AG09309 (cell line): ENCODE results near the gene KIF6.

Experiments used
- DNase-seq: peaks from one replicate; pipeline ENCODE4 v3.0.0-alpha.2; 2010; ENCODE audit warnings: low read depth
- H3K4me3 ChIP-seq: 2 replicates; pipeline ENCODE4 v1.5.1; 2011; ENCODE audit warnings: mild to moderate bottlenecking, low read depth, low read length, moderate library complexity; ENCODE audit not compliant: control insufficient read depth
- TF ChIP-seq, protein P1 (sequence below): IDR thresholded peaks from 2 replicates; pipeline ENCODE4 v1.5.1; 2011; ENCODE audit warnings: mild to moderate bottlenecking, low read depth, low read length, inconsistent platforms; ENCODE audit not compliant: insufficient read depth, control insufficient read depth; ENCODE audit errors: missing control alignments

Gene KIF6

DNA sequence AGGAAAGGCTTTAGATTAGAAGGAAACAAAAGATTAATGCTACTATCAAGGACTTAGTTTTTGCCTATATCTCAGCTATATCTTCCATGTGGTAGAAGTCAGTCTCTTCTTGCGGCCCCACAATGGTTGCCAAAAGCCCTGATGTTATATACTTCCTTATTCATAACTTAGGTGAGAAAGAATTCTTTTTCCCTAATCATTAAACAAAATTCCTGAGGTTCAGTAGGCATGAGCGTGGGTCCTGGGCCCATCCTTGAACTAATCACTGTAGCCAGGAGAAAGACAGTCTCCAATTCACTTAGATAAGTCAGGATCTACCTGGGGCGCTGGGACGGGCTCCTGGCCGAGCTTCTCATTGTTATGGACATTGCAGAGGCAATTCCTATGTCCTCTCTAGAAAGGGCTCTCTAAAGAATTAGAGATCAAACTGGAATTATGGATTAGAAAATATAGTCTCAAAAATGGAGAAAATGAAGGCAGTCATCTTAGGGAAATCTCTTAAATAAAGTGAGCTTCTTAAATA, 134.3 kb downstream of the KIF6 start:
- no peak overlapping the region for H3K4me3 ChIP-seq
- TF ChIP-seq, protein P1, sequence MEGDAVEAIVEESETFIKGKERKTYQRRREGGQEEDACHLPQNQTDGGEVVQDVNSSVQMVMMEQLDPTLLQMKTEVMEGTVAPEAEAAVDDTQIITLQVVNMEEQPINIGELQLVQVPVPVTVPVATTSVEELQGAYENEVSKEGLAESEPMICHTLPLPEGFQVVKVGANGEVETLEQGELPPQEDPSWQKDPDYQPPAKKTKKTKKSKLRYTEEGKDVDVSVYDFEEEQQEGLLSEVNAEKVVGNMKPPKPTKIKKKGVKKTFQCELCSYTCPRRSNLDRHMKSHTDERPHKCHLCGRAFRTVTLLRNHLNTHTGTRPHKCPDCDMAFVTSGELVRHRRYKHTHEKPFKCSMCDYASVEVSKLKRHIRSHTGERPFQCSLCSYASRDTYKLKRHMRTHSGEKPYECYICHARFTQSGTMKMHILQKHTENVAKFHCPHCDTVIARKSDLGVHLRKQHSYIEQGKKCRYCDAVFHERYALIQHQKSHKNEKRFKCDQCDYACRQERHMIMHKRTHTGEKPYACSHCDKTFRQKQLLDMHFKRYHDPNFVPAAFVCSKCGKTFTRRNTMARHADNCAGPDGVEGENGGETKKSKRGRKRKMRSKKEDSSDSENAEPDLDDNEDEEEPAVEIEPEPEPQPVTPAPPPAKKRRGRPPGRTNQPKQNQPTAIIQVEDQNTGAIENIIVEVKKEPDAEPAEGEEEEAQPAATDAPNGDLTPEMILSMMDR = no peak
- no peak for DNase-seq

DNA sequence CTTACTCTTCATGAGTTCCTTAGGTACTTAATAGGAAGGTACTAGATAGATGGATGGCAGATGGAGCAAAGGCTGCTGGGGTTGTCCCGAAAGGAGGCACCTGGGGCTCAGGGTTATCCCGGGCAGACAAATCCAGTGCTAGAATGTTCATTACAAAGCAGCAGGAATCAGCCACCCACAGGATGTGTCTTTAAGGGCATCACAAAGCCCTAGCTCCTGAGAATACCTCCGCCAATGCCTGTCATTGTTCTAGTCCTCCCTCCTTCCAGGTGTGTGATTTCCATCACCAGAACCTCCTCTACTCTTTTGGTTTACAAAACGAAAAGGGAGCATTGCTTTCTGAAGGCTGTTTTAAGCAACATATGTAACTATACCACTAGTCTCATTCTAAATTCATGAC, 138.1 kb downstream of the KIF6 start:
- no peak overlapping the region for H3K4me3 ChIP-seq
- no peak for DNase-seq
- TF ChIP-seq, protein P1 = no peak

DNA sequence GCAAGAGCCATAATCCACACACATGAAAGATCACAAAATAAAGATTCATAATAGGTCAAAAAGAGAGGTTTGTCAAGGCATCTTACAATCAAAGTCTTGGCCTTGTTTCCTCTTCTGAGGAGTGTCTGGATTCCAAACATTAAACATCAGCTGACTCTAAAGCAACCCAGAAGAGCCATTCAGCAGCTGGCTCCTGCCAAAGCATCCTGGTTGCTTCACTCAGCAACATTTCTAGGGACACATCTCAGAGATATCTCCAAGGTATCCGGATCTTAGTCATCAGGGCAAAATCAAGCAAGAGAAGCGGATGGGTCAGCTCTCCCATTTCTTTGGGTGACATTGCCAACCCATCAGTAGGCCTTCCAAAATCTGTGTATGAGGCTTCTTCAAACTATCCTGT, 139.6 kb downstream of the KIF6 start:
- no peak overlapping the region for H3K4me3 ChIP-seq
- DNase-seq = no peak
- TF ChIP-seq, protein P1 = no peak

DNA sequence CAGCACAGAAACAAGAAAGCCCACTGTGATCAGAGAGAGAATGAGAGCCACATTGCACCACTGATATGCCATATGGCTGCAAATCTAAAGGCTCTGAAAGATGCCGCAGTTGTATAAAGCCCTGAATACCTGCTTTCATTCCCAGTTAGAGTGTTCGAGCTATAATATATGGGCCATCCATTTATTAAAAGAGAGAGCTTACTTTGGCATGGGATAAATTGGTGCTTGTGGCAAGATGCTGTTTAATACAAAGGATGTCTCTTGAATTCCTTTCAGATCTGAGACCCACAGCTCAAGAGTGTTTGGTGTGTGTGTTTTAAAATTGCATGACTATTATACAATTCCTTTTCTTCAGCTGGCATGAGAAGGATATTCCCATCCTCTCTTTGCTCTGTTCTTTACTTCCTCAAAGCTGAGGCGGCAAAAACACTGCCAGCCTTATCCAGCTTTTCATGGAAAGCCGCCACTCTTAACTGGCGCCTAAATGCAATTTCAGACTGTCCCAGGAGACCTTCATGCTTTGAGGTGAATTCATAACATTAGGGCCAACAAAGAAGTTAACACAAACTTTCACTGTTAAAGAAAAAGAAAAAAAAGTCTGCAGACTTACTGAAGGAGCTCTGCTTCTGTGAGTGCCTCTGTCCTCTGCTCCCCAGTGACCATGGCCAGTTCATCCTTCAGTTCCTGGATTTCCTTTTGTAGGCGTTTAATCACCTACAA, 147.6 kb downstream of the KIF6 start:
- TF ChIP-seq, protein P1 = no peak
- no peak overlapping the region for H3K4me3 ChIP-seq
- DNase-seq = no peak

DNA sequence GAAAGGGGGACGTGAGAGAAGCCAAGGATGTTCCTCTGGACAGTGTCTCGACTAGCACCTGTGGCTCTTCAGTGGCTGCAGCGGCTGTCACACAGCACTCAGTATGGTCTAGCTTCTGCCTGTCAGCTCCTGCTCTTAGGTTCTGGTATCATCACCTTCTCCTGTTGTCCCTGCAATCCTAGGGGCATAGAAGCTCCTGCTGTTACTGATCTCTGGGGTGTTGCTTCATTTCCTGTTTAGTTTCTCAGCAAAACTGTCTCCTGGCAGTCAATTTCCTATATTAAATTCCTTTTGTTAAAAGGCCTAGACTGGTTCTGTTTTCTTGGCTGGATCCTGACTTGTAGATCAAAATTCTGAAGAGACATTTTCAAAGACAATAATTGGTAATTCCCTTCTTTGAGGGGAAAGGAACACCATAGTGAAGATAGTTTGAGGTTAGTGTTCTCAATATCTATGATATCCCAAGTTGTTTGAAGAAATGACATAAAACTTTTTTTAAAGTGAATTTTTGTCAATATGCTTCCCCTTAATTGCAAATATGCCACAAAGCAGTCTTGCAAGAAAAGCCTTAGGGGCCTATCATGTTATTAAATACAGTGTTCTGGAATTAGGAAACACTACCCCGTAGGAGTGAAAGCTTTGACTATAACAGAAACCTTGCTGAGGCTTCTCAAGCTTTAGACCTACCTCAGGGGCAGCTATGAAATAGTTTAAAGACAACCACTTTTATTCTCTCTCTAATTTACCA, 148.5 kb downstream of the KIF6 start:
- TF ChIP-seq, protein P1 = no peak
- DNase-seq = no peak
- no peak overlapping the region for H3K4me3 ChIP-seq

DNA sequence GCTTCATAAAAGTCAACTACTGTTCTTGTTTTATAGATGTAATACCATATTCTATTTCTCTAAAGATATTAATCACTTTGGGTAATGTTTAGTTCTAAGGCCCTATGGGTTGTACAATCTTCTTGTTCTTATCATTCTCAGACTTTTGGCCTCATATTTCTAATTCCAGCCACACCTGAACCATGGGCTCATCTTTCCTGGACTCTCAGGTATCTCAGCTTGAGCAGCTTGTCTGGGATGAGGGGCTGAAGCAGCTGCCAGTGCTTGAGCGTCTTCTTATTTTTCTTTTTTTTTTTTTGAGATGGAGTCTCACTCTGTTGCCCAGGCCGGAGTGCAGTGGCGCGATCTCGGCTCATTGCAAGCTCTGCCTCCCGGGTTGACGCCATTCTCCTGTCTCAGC, 150.2 kb downstream of the KIF6 start:
- H3K4me3 ChIP-seq = no peak overlapping the region
- no peak for DNase-seq
- TF ChIP-seq, protein P1 = no peak
